Measurements from ENCODE around the gene KRT83. TPM values are rescaled to one million over a fixed set of nuclear protein-coding genes. Genes with fewer than 3 reads are reported as not detected.

Gene KRT83
- total and polyA plus RNA-seq, 2 donors (not counting 1 experiment from before 2014, with no cell fraction given) = not detected

DNA sequence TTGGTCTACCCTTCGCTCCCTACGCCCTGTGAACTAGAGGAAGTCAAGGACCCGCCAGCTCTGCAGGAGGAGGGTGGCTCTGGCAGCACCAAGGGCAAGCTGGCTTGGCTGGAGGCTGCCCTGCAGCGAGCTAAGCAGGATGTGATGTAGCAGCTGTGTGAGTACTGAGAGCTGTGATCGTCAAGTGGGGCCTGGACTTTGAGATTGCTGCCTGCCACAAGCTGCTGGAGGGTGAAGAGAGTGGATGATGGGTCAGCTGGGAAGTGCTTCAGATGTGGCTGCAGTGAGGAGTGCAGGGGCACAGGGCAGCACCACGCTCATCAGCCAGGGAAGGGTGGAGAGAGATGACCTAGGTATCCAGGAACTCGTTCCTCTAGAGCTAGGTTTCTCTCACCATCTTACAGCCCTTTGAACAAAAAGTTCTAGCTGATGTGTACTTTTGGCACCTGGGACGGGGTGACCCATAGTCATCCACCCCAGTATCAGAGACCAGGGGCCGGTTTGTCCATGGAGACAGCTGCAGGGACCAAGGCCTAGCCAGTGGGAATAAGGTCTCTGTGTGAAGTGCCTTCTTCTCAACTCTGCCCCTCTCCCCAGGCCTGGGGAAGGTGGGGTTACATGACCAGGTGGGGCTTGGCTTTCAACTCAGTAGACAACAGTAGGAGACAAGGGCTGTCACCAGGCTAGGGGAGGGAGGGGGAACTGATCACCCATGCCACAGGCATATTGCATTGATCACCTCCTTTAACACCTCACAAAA lies 43.5 kb downstream of the KRT83 start:
- Histone ChIP-seq H2AFZ (ENCODE audit: low read length) (no peak overlapping the region), H3K36me3 (ENCODE audit: control insufficient read depth, insufficient read depth, low read length) (no peaks in the 10 kb centered on the region), H4K20me1 (ENCODE audit: control insufficient read depth, extremely low read depth, insufficient read depth, low read length) (no peaks in the 10 kb centered on the region), H3K27ac (ENCODE audit: insufficient read depth, low read length) (no peak overlapping the region), H3K4me1 (ENCODE audit: control insufficient read depth, extremely low read depth, insufficient read depth, low read length) (peaks cover 25% of the 10 kb centered on the region), H3K27me3 (ENCODE audit: control insufficient read depth, insufficient read depth, low read length) (peaks cover 2% of the 10 kb centered on the region), H3K9me3 (ENCODE audit: control insufficient read depth, insufficient read depth, low read depth, low read length) (no peaks in the 10 kb centered on the region), H3K79me2 (ENCODE audit: control insufficient read depth, insufficient read depth, low read length) (no peaks in the 10 kb centered on the region), H3K9ac (ENCODE audit: insufficient read depth, low read length) (no peak overlapping the region), H3K4me3 (replicated peaks in 1 of 4; ENCODE audit: control extremely low read depth in 1 of 4, insufficient read depth in 1 of 4, low read depth in 3 of 4, low read length in 4 of 4) (no peak overlapping the region), H3K4me2 (ENCODE audit: extremely low read depth, insufficient read depth, low read length) (no peak overlapping the region)
- TF ChIP-seq, protein P1, sequence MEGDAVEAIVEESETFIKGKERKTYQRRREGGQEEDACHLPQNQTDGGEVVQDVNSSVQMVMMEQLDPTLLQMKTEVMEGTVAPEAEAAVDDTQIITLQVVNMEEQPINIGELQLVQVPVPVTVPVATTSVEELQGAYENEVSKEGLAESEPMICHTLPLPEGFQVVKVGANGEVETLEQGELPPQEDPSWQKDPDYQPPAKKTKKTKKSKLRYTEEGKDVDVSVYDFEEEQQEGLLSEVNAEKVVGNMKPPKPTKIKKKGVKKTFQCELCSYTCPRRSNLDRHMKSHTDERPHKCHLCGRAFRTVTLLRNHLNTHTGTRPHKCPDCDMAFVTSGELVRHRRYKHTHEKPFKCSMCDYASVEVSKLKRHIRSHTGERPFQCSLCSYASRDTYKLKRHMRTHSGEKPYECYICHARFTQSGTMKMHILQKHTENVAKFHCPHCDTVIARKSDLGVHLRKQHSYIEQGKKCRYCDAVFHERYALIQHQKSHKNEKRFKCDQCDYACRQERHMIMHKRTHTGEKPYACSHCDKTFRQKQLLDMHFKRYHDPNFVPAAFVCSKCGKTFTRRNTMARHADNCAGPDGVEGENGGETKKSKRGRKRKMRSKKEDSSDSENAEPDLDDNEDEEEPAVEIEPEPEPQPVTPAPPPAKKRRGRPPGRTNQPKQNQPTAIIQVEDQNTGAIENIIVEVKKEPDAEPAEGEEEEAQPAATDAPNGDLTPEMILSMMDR (conservative IDR thresholded peaks at IDR 0.05 in 1 of 2, IDR thresholded peaks at IDR 0.05 in 1 of 2; ENCODE audit: low read depth in 1 of 2, low read length in 2 of 2) = no peak
- TF ChIP-seq EZH2 (IDR thresholded peaks at IDR 0.05; ENCODE audit: low read length, missing control alignments) = no peak
- DNase-seq (ENCODE audit: low read depth in 2 of 2) = peak in 1 of 2 donors; percentile 42

DNA sequence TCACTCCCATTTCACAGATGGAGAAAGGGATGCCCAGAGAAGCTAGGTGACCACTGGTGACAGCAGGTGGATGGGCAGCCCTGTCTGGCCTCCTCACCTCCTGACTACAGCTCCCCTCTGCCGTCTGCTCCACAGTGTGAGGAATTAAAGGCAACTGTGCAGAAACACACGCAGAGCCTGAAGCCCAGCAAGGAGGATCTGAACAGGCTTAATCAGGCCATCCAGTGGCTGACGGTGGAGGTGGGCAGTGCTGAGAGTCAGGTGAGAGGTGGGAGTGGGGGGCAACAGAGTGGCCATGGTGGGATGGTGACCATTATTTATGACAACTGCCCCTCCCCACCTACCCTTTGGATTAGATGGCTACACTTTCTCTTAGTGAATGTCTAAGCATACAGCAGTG lies 45.5 kb downstream of the KRT83 start:
- Histone ChIP-seq H3K4me1 (ENCODE audit: control insufficient read depth, extremely low read depth, insufficient read depth, low read length) (peaks cover 19% of the 10 kb centered on the region), H3K4me3 (replicated peaks in 1 of 4; ENCODE audit: control extremely low read depth in 1 of 4, insufficient read depth in 1 of 4, low read depth in 3 of 4, low read length in 4 of 4) (no peak overlapping the region), H4K20me1 (ENCODE audit: control insufficient read depth, extremely low read depth, insufficient read depth, low read length) (no peaks in the 10 kb centered on the region), H3K4me2 (ENCODE audit: extremely low read depth, insufficient read depth, low read length) (no peak overlapping the region), H3K9me3 (ENCODE audit: control insufficient read depth, insufficient read depth, low read depth, low read length) (no peaks in the 10 kb centered on the region), H3K79me2 (ENCODE audit: control insufficient read depth, insufficient read depth, low read length) (no peaks in the 10 kb centered on the region), H3K27me3 (ENCODE audit: control insufficient read depth, insufficient read depth, low read length) (peaks cover 2% of the 10 kb centered on the region), H3K27ac (ENCODE audit: insufficient read depth, low read length) (no peak overlapping the region), H3K9ac (ENCODE audit: insufficient read depth, low read length) (no peak overlapping the region), H2AFZ (ENCODE audit: low read length) (no peak overlapping the region), H3K36me3 (ENCODE audit: control insufficient read depth, insufficient read depth, low read length) (no peaks in the 10 kb centered on the region)
- TF ChIP-seq, protein P1 (conservative IDR thresholded peaks at IDR 0.05 in 1 of 2, IDR thresholded peaks at IDR 0.05 in 1 of 2; ENCODE audit: low read depth in 1 of 2, low read length in 2 of 2) = no peak
- no peak for TF ChIP-seq EZH2 (IDR thresholded peaks at IDR 0.05; ENCODE audit: low read length, missing control alignments)
- DNase-seq (ENCODE audit: low read depth in 2 of 2) = no peak

DNA sequence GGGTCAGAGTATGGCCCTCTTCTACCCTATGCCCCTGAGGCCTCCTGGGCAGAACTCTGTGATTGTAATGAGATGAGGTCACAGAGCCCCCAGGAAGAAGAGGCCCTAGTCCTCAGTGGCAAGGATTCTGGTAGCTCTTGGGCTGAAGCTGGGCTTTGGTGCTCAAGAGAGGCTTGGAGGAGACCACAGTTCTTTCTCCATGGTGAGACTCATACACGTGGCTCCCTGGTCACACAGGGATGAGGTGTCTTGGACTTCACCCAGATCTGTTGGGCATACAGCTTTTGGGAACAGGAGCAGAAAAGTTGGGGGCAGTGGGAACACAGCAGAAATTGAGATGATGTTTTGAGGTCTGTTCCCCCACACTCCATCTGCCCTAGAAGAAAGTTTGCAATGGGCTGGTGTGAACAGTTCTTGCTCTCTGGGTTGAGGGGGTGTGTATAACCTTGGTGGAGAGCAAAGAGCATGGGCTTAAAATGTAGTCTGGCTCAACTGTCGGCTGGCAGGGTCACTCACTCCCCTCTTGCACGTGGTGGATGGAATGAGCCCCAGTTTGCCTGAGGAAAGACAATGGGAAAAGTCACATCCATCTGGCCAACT lies 46.6 kb downstream of the KRT83 start, which contains the start of gene KRT86:
TSS of gene KRT86 (plus strand) at position 125 of the 600 bp plus-strand sequence. CDS start 27,272 bp downstream, outside the sequence.
- Histone ChIP-seq H3K36me3 (ENCODE audit: control insufficient read depth, insufficient read depth, low read length) (no peaks in the 10 kb centered on the region), H3K4me3 (replicated peaks in 1 of 4; ENCODE audit: control extremely low read depth in 1 of 4, insufficient read depth in 1 of 4, low read depth in 3 of 4, low read length in 4 of 4) (no peak within 1 kb of the TSS), H4K20me1 (ENCODE audit: control insufficient read depth, extremely low read depth, insufficient read depth, low read length) (no peaks in the 10 kb centered on the region), H3K27me3 (ENCODE audit: control insufficient read depth, insufficient read depth, low read length) (peaks cover 2% of the 10 kb centered on the region), H2AFZ (ENCODE audit: low read length) (no peak within 1 kb of the TSS), H3K9ac (ENCODE audit: insufficient read depth, low read length) (no peak within 1 kb of the TSS), H3K79me2 (ENCODE audit: control insufficient read depth, insufficient read depth, low read length) (no peaks in the 10 kb centered on the region), H3K9me3 (ENCODE audit: control insufficient read depth, insufficient read depth, low read depth, low read length) (no peaks in the 10 kb centered on the region), H3K4me2 (ENCODE audit: extremely low read depth, insufficient read depth, low read length) (no peak within 1 kb of the TSS), H3K27ac (ENCODE audit: insufficient read depth, low read length) (no peak within 1 kb of the TSS), H3K4me1 (ENCODE audit: control insufficient read depth, extremely low read depth, insufficient read depth, low read length) (peaks cover 8% of the 10 kb centered on the region)
- DNase-seq (ENCODE audit: low read depth in 2 of 2) = no peak
- TF ChIP-seq EZH2 (IDR thresholded peaks at IDR 0.05; ENCODE audit: low read length, missing control alignments) = no peak

Data from fibroblast of lung (primary cell).